ENCODE measurements around the gene TDG. TPM values are rescaled to one million over a fixed set of nuclear protein-coding genes. Genes with fewer than 3 reads are reported as not detected.

The TDG gene
- total and polyA plus RNA-seq, 10 of the 15 experiments (the other 5 are each of a cell fraction or from before 2014, with no cell fraction given): 29.7 to 68.8 (median 51.2) TPM

DNA sequence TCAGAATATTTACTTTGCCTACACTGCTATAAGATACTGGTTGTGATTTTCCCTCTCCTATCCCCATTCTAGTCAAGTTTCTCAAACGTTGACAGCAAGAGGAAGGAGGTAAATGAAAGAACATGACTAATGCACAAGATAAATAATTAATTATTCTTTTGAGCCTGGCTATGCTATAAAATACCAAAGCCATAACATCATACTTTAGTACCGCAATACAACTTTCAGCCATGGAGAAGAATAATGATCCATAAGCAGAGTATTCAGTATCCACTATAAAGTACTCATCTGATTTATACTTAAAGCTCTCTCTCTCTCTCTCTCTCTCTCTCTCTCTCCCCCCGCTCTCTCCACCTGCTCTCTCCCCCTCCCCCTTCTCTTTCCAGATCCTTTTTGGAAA is 41.3 kb downstream of the TDG start:
- ChIA-PET CTCF (interaction anchor here (0.6 to 1.1 kb wide), 4 partner anchors 10 to 332 kb away, joined by 3 to 4 read pairs (median 3); no protein-coding TSS in a partner anchor), POLR2A (no interaction called here), RAD21 (ENCODE audit: unreplicated experiment) (no interaction called here), SMC1A (ENCODE audit: uncharacterized antibody, unreplicated experiment) (no interaction called here)
- no peak overlapping the region for H2AFZ ChIP-seq (ENCODE audit: control insufficient read depth, low read depth, low read length)
- no peaks in the 10 kb centered on the region for H3K36me3 ChIP-seq (ENCODE audit: control insufficient read depth in 2 of 2, insufficient read depth in 2 of 2, low read length in 1 of 2)
- FAIRE-seq (no peak), DNase-seq (ENCODE audit: low read depth, low spot score) (no peak), ATAC-seq (no peak)
- no peak overlapping the region for H3K9ac ChIP-seq (ENCODE audit: control insufficient read depth, insufficient read depth, low read length)
- no peaks in the 10 kb centered on the region for H3K27me3 ChIP-seq (replicated peaks in 1 of 2; ENCODE audit: control insufficient read depth in 2 of 2, insufficient read depth in 2 of 2, low read length in 1 of 2)
- 33% methylated on average over 3 of the region's 3 CpGs for WGBS (ENCODE audit: insufficient coverage, insufficient replicate concordance, low lambda C conversion rate, missing lambda C conversion rate)
- no peaks in the 10 kb centered on the region for H3K79me2 ChIP-seq (ENCODE audit: control insufficient read depth, insufficient read depth, low read length)
- intact Hi-C loops (cut with micrococcal nuclease; ENCODE audit: unreplicated experiment): no loop called here
- BruUV-seq (replicated peaks): no TSS peak
- no peak overlapping the region for H3K4me3 ChIP-seq
- H3K9me3 ChIP-seq (replicated peaks; ENCODE audit: control insufficient read depth, insufficient read depth, low read length): no peaks in the 10 kb centered on the region; the same call in 1 of the 3 replicates
- in situ Hi-C loops (cut with MboI): no loop called here
- H4K20me1 ChIP-seq (ENCODE audit: control insufficient read depth, insufficient read depth): no peaks in the 10 kb centered on the region
- no peak for TF ChIP-seq NRF1 (conservative IDR thresholded peaks at IDR 0.05; ENCODE audit: low read depth, low read length)
- no peak for TF ChIP-seq MYB (IDR thresholded peaks at IDR 0.05; ENCODE audit: borderline replicate concordance, low read depth, low read length)
- no peak for TF ChIP-seq JUND (IDR thresholded peaks at IDR 0.05; ENCODE audit: low read depth, low read length)
- TF ChIP-seq, protein P1, sequence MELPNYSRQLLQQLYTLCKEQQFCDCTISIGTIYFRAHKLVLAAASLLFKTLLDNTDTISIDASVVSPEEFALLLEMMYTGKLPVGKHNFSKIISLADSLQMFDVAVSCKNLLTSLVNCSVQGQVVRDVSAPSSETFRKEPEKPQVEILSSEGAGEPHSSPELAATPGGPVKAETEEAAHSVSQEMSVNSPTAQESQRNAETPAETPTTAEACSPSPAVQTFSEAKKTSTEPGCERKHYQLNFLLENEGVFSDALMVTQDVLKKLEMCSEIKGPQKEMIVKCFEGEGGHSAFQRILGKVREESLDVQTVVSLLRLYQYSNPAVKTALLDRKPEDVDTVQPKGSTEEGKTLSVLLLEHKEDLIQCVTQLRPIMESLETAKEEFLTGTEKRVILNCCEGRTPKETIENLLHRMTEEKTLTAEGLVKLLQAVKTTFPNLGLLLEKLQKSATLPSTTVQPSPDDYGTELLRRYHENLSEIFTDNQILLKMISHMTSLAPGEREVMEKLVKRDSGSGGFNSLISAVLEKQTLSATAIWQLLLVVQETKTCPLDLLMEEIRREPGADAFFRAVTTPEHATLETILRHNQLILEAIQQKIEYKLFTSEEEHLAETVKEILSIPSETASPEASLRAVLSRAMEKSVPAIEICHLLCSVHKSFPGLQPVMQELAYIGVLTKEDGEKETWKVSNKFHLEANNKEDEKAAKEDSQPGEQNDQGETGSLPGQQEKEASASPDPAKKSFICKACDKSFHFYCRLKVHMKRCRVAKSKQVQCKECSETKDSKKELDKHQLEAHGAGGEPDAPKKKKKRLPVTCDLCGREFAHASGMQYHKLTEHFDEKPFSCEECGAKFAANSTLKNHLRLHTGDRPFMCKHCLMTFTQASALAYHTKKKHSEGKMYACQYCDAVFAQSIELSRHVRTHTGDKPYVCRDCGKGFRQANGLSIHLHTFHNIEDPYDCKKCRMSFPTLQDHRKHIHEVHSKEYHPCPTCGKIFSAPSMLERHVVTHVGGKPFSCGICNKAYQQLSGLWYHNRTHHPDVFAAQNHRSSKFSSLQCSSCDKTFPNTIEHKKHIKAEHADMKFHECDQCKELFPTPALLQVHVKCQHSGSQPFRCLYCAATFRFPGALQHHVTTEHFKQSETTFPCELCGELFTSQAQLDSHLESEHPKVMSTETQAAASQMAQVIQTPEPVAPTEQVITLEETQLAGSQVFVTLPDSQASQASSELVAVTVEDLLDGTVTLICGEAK (IDR thresholded peaks at IDR 0.05; ENCODE audit: borderline replicate concordance): no peak
- TF ChIP-seq, protein P2, sequence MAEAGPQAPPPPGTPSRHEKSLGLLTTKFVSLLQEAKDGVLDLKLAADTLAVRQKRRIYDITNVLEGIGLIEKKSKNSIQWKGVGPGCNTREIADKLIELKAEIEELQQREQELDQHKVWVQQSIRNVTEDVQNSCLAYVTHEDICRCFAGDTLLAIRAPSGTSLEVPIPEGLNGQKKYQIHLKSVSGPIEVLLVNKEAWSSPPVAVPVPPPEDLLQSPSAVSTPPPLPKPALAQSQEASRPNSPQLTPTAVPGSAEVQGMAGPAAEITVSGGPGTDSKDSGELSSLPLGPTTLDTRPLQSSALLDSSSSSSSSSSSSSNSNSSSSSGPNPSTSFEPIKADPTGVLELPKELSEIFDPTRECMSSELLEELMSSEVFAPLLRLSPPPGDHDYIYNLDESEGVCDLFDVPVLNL (IDR thresholded peaks at IDR 0.05; ENCODE audit: low read depth, low read length): no peak
- TF ChIP-seq NFXL1 (IDR thresholded peaks at IDR 0.05; ENCODE audit: borderline replicate concordance): no peak
- TF ChIP-seq TCF7 (IDR thresholded peaks at IDR 0.05; ENCODE audit: borderline replicate concordance): no peak
- TF ChIP-seq LARP7 (IDR thresholded peaks at IDR 0.05): no peak
- no peak for TF ChIP-seq RBBP5 (conservative IDR thresholded peaks at IDR 0.05)
- no peak for TF ChIP-seq EP300 (IDR thresholded peaks at IDR 0.05; ENCODE audit: borderline replicate concordance in 1 of 2, control insufficient read depth in 1 of 2, low read depth in 2 of 2, low read length in 2 of 2)
- TF ChIP-seq, protein P3, sequence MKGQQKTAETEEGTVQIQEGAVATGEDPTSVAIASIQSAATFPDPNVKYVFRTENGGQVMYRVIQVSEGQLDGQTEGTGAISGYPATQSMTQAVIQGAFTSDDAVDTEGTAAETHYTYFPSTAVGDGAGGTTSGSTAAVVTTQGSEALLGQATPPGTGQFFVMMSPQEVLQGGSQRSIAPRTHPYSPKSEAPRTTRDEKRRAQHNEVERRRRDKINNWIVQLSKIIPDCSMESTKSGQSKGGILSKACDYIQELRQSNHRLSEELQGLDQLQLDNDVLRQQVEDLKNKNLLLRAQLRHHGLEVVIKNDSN (IDR thresholded peaks at IDR 0.05; ENCODE audit: borderline replicate concordance, extremely low read length, insufficient read depth, low read depth, low read length): no peak
- no peak for TF ChIP-seq FOXM1 (IDR thresholded peaks at IDR 0.05; ENCODE audit: low read depth, low read length)
- TF ChIP-seq, protein P4, sequence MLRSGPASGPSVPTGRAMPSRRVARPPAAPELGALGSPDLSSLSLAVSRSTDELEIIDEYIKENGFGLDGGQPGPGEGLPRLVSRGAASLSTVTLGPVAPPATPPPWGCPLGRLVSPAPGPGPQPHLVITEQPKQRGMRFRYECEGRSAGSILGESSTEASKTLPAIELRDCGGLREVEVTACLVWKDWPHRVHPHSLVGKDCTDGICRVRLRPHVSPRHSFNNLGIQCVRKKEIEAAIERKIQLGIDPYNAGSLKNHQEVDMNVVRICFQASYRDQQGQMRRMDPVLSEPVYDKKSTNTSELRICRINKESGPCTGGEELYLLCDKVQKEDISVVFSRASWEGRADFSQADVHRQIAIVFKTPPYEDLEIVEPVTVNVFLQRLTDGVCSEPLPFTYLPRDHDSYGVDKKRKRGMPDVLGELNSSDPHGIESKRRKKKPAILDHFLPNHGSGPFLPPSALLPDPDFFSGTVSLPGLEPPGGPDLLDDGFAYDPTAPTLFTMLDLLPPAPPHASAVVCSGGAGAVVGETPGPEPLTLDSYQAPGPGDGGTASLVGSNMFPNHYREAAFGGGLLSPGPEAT (IDR thresholded peaks at IDR 0.05; ENCODE audit: low read depth): no peak
- TF ChIP-seq SUPT20H (IDR thresholded peaks at IDR 0.05; ENCODE audit: borderline replicate concordance, control insufficient read depth, low read depth, low read length): no peak
- no peak for TF ChIP-seq ZNF207 (IDR thresholded peaks at IDR 0.05; ENCODE audit: borderline replicate concordance)
- H3K27ac ChIP-seq (ENCODE audit: control insufficient read depth, insufficient read depth): no peak overlapping the region
- no peak overlapping the region for H3K4me2 ChIP-seq (ENCODE audit: control insufficient read depth, insufficient read depth)
- no peaks in the 10 kb centered on the region for H3K4me1 ChIP-seq (ENCODE audit: control insufficient read depth, insufficient read depth, low read length)

All from GM12878 (cell line).